ENCODE measurements around the gene GLIS2. TPM values are rescaled to one million over a fixed set of nuclear protein-coding genes. Genes with fewer than 3 reads are reported as not detected.

GLIS2 gene
- 1.7 and 2.4 TPM in 2 replicates for total RNA-seq

DNA sequence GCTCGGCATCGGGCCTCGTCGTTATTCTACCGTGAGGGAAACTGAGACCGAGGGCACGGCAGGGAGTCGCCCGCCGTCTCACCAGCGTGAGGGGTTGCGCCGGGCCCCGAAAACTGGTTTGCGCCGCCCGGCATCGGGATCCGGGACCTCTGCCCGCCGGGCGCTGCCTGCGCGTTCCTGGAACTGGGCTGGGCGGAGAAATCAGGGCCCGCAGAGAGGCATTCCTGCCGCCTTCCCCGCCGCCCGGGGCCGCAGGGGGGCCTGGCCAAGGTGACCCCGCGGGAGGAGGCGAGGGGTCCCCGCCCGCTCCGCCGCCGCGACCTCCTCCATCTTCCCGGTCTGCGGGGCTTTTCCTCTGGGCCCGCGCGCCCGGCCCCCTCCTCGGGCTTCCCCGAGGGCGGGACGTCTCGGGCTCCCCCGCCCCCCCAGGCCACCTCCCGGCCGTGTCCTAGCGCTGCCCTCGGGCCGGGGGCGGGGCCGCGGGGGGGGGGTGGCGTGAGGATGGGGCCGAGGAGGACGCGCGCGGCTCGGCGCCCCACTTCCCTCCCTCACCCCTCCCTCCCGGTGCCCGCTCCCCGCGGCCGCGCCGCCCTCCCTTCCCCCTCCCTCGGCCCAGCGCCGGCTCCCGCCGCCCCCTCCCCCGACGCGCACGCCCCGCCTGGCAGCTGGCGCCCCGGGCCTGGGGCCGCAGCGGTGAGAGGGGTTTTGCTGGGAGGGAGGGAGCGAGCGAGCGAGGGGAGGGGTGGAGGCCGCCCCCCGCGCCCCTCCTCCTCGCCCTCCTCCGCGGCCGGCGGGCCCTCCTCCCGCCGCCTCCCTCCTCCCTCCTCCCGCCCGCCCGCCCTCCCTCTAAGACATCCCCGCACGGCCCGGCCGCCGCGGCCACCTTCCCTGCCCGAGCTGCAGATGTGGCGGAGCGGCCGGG lies at the start of gene GLIS2:
TSS of gene GLIS2 (plus strand) at position 882 of the 922 bp plus-strand sequence. CDS start 16,214 bp downstream, outside the sequence.

DNA sequence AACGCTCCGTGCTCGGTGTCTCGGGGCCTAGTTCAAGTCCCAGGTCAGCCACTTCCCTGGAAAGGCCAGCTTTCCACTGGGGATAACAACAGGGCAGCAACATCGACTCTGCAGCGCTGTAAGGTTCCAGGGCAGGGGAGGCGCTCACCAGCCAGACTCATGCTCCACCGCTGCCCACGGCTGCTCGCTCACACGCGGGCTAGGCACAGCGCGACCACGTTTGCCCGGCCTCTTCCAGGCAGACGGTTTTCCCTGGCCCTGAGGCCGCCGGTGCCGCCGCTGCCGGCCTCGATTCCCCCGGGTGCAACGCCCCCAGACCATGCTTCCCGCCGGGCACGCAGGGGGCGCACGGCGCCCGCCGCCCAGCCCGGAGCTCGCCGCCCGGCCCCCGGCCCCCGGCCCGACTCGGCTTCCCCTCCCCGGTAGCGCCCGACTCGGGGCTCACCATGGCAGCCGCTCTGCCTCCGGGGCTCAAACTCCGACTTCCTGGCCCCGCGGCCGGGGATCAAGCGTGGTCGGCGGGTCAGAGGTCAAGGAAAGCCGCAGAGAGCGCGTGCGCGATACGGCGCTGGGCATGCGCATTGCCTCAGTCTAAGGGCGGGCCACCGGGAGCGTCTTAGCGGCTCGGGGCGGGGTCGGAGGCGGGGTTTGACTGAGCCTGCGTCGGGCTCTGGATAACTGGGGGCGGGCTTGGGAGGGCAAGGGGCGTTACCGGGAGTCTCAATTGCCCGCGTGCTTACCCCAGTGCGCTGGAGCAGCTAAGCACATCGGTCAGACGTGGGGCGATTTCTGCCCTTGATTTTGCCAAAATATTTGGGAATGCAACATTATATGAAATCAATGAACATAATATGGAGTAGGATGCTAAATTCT lies 35.2 kb downstream of the GLIS2 start, which contains the start of gene PAM16:
TSS of gene PAM16 (minus strand) at position 535 of the 873 bp plus-strand sequence. CDS start at position 448, 87 bp downstream.

DNA sequence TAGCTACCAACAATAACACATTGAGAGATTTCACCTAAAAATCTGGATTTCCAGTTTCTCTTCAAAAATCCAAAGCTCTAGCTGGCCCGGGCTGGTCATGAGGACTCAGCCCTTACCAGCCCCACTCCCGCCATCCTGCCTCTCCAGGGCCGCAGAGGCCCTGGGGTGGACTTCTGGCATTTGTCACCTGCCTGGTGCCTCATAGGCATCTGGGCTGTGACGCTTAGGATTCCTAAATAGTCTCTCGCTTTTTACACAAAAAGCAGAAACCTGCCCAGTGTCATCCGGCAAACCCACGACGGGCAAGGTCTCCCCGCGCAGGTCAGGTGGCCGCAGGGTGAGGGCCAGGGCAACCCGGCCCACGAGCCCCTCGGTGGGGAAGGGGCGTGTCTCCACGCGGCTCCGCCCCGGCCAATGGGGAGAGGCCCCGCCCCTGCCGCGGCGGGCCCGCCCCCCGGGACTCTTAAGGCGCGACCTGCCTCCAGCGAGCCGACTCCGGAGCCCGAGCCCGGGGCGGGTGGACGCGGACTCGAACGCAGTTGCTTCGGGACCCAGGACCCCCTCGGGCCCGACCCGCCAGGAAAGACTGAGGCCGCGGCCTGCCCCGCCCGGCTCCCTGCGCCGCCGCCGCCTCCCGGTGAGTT lies 55.6 kb downstream of the GLIS2 start, which contains the start of gene VASN:
TSS of gene VASN (plus strand) at position 492 of the 644 bp plus-strand sequence. CDS start 9,030 bp downstream, outside the sequence.

Other genes starting within 250 kb of the GLIS2 start
- gene ADCY9, start 199.6 kb upstream of the GLIS2 start, total RNA-seq: 39.1 and 42.0 TPM in 2 replicates
- under 0.01 and 0.09 TPM in 2 replicates for gene SRL, start 74.0 kb upstream of the GLIS2 start, total RNA-seq
- gene TFAP4, start 43.0 kb upstream of the GLIS2 start, total RNA-seq: 6.4 and 9.6 TPM in 2 replicates
- gene PAM16, start 35.3 kb downstream of the GLIS2 start, total RNA-seq: 25.5 and 26.9 TPM in 2 replicates
- gene VASN, start 55.8 kb downstream of the GLIS2 start, total RNA-seq: 86.0 and 107 TPM in 2 replicates
- 10.9 and 11.7 TPM in 2 replicates for gene CORO7, start 100.5 kb downstream of the GLIS2 start, total RNA-seq
- 48.2 and 57.3 TPM in 2 replicates for gene DNAJA3, start 109.8 kb downstream of the GLIS2 start, total RNA-seq
- 63.1 and 63.9 TPM in 2 replicates for gene NMRAL1, start 158.6 kb downstream of the GLIS2 start, total RNA-seq
- gene HMOX2, start 160.3 kb downstream of the GLIS2 start, total RNA-seq: 42.4 and 59.2 TPM in 2 replicates
- 6.8 and 10.2 TPM in 2 replicates for gene CDIP1, start 222.7 kb downstream of the GLIS2 start, total RNA-seq
- gene C16orf96, start 240.3 kb downstream of the GLIS2 start, total RNA-seq: under 0.01 TPM in 2 replicates